Stimulated activated CD8-positive, alpha-beta memory T cell treated with anti-CD3 and anti-CD28 coated beads, Interleukin-2, amount 100 ng/mL, for 1 hour (primary cell): ENCODE data around the gene TMEM245.
"Not testable (repeated sequence)": the region's sequence is repeated elsewhere in the genome, so short reads cannot be mapped to it uniquely, and the experiment has no call there.

ENCODE experiments used
- DNase-seq, 2 donors: peaks; one replicate each; pipeline ENCODE4 v3.0.0-alpha.2; 2020; ENCODE audit warnings: low read depth in 2 of 2

Gene TMEM245

GRCh38 chr9:109063760-109064159 lies 56.0 kb downstream of the TMEM245 start:
- no peak for DNase-seq

GRCh38 chr9:109062543-109062942 lies 57.2 kb downstream of the TMEM245 start:
- DNase-seq: no peak

- no peak for DNase-seq
Observed at GRCh38 chr9:109060191-109060590, 59.6 kb downstream of the TMEM245 start.

GRCh38 chr9:109053121-109053520 lies 66.6 kb downstream of the TMEM245 start:
- not testable (repeated sequence) for DNase-seq

- no peak for DNase-seq
Observed at GRCh38 chr9:109052416-109052815, 67.3 kb downstream of the TMEM245 start.

- DNase-seq: no peak
Observed at GRCh38 chr9:109051733-109052132, 68.0 kb downstream of the TMEM245 start.

GRCh38 chr9:109050444-109050843 lies 69.3 kb downstream of the TMEM245 start:
- DNase-seq: no peak

GRCh38 chr9:109048822-109049221 lies 70.9 kb downstream of the TMEM245 start:
- DNase-seq: no peak

GRCh38 chr9:109047259-109047658 lies 72.5 kb downstream of the TMEM245 start:
- no peak for DNase-seq

GRCh38 chr9:109046346-109046745 lies 73.4 kb downstream of the TMEM245 start:
- DNase-seq: no peak

- DNase-seq: no peak
Observed at GRCh38 chr9:109043578-109043977, 76.2 kb downstream of the TMEM245 start.

- no peak for DNase-seq
Observed at GRCh38 chr9:109040571-109040970, 79.2 kb downstream of the TMEM245 start.

GRCh38 chr9:109039539-109039938 lies 80.2 kb downstream of the TMEM245 start:
- no peak for DNase-seq

- DNase-seq: no peak
Observed at GRCh38 chr9:109037946-109038715, 81.6 kb downstream of the TMEM245 start.

GRCh38 chr9:109036744-109037680 lies 82.7 kb downstream of the TMEM245 start:
- DNase-seq: no peak

GRCh38 chr9:109035684-109036423 lies 83.9 kb downstream of the TMEM245 start:
- no peak for DNase-seq

- DNase-seq: no peak
Observed at GRCh38 chr9:109033941-109034700, 85.6 kb downstream of the TMEM245 start.

- DNase-seq: no peak
Observed at GRCh38 chr9:109031241-109031640, 88.5 kb downstream of the TMEM245 start.

GRCh38 chr9:109030426-109030825 lies 89.3 kb downstream of the TMEM245 start:
- DNase-seq: no peak

- DNase-seq: no peak
Observed at GRCh38 chr9:109028457-109028856, 91.3 kb downstream of the TMEM245 start.

- DNase-seq: no peak
Observed at GRCh38 chr9:109027176-109027575, 92.6 kb downstream of the TMEM245 start.
